AML-193 (cell line): Measurements from ENCODE around the gene UMOD.

Experiments
- DNase-seq, 2 experiments: peaks; one replicate each; lab custom pipeline; 2025; lab: John Stamatoyannopoulos, UW

Gene UMOD

DNA sequence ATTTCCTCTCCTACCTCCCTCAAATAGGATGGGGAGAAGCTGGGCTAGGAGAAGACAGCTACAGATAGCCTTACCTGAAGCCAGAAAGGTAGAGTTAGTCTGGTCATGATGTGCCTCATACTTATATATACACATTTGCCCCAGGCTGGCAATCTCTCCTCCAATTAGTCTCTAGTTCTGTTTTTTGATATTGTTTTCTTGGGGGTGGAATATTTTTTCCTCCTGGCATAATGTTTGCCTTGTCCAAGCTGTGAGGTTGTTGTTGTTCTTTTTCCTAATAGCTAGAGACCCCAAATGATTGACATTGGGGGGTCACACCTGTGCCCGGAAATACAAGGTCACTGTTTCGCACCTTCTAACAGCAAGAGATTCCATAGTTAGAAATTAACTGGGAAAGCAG is at the start of gene UMOD:
UMOD (minus strand) TSS at position 101 of the 400 bp plus-strand sequence. CDS start 1,978 bp downstream, outside the sequence.
- DNase-seq, result no peak

GRCh38 chr16:20401475-20402016 is 49.0 kb upstream of the UMOD start:
- no peak for DNase-seq

- DNase-seq, result no peak
Measured at GRCh38 chr16:20401066-20401465, 48.6 kb upstream of the UMOD start.

DNA sequence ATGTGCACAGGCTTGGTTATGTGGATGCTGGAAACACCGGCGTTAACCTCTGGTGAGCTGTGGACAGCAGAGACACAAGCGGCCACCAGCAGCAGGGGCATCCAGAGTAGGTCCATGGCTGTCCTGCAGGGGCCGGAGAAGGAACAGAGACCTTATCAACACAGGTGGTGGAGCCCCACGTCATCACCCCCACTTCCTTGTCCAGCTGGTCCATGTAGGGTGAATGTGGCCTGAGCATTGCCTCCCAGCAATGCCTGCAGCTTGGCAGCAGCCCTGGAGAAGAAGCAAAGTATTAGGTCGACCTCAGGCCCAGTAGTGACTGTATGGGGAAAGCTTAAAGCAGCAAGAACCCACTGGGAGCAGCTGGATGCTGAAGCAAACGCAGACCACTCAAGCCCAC is 46.7 kb upstream of the UMOD start:
- no peak for DNase-seq

- no peak for DNase-seq
Measured at GRCh38 chr16:20398603-20399002, 46.1 kb upstream of the UMOD start.

DNA sequence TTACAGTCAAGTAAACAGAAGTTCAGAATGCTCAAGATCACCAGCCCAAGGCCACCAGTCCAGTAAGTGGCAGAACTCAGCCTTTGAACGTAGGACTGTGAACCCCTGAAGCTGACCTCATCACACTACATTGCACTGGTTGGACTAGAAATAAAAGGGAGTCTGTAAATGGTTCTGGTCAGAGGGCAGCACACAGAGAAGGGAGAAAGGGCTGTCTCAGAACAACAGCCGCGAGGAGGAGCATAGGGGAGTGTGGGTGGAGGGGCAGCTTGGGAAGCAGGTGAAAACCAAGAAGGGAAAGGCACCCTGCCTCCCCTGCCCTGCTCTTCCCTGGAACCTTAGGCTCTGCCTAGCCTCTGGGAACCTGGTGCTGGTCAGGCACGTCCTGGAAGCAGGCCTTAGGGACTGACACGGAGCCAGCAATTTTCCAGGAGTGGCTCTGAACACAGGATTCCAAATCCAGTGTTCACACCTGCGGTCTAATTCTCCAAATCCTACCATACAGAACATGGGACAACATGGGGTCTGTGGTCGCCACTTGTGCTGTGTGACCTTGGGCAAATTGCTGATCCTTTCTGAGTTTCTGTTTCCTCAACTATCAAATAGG is 45.1 kb upstream of the UMOD start:
- no peak for DNase-seq

GRCh38 chr16:20396846-20397467 is 44.4 kb upstream of the UMOD start:
- DNase-seq, result no peak

GRCh38 chr16:20395946-20396345 is 43.4 kb upstream of the UMOD start:
- DNase-seq, result no peak

DNA sequence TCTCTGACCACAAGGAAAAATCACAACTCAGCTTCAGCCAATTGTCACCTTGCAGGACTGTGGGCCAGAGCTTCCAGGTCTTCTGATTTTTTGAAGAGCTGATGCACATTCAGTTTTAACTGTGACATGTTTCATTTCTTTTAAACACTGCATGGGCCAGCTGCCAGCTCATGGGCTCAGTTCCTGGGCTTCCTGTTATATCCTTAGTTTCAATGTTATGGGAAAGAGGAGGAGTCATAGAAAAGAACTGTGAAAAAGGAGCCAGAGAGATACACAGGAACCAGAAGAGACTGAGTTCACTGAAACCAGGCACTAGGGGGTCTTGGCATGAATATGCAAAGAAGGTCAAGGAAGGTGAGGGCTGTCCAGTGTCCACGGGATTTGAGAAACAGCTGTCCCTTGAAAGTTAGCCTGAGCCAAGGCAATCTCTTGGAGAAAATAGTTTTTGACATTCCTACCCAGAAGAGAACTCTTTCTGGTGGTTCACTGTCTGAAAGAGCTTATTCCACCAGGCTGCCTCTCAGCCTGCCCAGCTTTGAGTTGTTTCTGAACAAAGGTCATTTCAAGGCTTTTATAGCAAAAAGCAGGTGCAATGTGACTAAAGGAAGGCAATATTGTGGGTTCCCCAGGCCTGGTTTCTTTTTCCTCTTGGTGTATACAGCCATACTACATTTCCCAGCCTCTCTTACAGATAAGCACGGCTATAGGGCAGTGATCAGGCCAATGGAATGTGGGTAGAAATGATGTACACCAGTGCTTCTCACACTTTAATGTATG is 41.5 kb upstream of the UMOD start:
- no peak for DNase-seq

DNA sequence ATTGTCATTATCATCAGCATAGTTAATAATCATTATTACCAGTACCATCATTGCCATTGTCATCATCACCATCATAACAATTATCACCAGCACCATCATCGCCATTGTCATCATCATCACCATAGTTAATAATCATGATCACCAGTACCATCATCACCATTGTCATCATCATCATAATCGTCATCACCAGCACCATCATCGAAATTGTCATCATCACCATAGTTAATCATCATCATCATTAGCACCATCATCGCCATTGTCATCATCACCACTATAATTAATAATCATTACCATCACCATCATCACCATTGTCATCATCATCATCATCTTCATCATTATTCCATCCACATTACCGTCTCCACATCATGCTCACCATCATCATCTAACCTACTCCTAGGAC is 38.5 kb upstream of the UMOD start:
- no peak for DNase-seq

DNA sequence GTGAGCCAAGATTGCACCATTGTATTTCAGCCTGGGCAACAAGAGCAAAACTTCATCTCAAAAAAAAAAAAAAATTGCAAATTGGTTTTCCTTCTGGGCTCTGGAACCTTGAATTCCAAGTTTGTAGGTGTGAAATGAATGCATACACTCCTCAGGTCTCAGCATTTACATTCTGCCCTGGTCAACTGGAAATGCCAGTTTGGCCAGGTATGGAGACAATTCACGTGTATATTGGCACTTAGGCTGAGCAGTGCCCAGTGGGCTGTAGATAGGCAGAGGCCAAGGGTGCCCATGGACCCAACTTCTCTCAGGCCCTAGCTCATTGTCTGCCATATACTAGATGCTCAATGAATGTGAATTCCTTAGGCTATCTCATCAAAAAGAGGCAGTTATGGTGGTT is 36.3 kb upstream of the UMOD start:
- no peak for DNase-seq

DNA sequence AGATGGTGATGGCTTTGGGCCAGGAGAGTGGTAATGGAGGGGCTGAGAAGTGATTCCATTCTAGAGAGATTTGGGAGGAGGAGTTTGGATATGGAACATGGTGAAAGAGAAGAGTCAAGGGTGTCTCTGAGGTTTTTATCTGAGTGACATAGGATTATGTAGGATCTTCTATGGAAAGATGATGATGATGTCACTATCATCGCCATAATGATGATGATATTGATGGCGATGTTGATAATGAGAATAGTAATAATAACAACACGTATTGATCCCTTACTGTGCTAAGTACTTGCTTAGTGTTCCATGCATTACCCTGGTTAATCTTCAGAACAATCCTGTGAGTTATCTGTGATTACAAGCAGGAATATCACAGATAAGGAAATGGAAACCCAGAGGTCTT is 35.5 kb upstream of the UMOD start:
- no peak for DNase-seq

- DNase-seq, result peak; percentile 4 to 12
Measured at GRCh38 chr16:20385844-20386832, 33.6 kb upstream of the UMOD start.

DNA sequence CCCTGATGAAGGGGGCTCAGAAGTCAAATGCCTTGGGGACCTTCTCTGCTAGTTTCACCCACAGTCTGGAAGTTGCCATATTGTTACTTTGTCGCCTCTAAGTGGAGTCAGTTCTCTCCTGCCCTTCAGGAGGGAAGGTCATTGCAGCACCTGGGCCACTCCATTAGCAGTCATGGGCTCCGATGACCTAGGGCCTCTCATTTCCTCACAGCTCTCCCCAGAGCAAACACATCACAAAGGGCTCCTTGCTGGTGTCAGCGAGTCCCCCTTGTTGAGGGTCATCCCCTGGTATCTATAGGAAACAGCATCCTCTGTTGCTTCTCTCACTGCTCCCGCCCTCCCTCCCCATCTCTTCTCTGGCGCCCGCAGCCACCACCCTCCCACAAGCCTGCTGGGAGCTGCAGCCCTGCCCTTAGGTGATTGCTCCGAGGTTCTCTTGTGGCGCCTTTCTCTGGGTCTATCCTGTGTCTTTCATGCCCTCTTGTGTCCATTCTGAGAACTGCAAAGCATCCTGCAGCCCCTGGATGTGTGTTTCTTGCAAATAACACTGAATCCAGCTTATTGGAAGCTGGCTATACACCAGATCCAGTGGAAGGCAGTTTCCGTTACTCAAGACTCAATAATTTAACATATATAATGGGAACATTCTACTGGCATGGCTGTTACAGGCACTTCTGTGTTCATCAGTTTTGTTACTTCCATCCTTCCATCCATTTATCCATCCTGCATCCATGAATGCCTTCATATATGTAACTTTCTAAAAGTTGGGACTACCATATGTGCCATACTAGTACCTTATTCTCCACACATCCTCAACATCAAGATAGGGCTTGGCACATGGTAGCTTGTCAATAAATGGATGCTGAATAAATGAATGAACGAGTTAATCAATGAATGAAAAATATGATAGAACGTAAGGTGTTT is 30.9 kb upstream of the UMOD start:
- DNase-seq, result peak; percentile 46 to 48

GRCh38 chr16:20382202-20382948 is 29.9 kb upstream of the UMOD start:
- DNase-seq, result no peak

DNA sequence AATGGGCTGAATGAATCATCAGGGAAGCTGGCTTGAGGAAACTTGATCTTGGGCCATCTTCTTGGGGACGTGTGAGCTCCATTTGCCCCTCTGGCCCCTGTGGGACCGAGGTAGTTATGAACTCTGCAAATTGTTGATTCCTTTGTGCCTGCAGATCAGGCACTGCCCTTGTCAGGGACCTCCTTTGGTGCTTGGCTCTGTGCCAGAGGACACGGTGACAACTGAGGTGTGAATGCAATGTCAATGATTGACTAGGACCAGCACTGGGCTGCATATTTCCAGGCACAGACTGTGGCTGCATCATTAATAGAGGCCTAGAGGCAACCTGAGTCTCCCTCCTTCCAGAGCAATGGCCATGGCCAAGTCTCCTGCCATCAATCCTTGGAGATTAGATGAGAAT is 28.3 kb upstream of the UMOD start:
- no peak for DNase-seq

DNA sequence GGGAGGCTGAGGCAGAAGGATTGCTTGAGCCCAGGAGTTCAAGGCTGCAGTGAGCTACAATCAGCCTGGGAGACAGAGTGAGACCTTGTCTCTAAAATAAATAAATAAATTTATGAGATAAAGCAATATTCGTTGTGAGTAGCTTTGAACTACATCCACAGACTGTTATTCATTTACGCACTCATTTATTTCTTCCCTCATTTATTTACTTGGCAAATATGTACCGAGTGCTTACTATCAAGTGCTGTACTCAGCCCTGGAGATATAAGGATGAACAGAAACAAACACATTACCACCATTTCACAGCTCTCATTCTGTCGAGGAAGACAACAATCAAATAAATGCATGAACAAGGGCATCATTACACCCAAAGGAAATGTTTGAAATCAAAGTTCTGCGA is 24.7 kb upstream of the UMOD start:
- no peak for DNase-seq

DNA sequence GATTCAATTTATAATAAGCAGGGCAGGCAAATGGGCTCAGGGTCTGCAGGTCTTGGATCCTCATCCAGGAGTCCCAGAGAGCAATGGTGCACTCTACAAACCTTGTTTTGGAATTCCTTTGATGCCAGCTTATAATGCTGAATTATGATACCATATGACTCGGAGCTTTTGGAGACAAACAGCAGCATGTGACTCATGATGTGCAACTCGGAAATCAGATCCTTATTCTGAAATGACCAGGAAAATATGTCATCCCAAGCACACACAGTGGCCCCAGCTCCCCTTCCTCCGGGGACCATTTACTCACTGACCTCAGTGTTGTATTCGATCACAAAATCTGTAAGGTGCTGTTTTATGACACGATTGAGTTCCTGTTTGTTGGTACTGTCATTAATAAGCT is 20.2 kb upstream of the UMOD start:
- no peak for DNase-seq

DNA sequence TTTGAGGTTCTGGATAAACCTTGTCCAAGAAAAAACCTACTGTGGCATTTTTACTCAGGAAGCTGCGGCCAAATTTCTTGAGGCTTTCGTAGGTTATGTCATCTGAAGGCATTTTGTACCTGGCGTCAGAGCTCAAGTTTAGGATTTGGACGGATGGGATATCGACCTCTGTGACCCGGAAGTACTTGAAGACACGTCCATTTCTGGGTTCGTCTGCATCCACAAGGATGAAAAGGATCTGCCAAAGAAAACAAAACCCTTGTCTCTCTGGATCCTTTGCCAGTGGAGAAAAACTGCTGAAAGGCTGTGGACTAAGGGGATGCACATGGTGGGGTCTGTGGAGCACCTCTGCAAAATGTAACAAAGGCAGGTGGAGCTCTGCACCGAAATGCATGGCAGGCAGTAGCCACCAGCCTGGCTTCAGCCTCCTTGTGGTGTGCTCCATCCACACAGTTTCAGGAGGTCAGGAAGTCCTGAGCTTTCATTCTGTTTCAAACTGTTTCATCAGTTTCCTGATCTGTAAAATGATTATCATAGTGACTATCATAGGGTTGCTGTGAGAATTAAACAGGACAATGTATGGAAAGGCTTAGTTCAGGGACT is 17.0 kb upstream of the UMOD start:
- DNase-seq, result no peak

DNA sequence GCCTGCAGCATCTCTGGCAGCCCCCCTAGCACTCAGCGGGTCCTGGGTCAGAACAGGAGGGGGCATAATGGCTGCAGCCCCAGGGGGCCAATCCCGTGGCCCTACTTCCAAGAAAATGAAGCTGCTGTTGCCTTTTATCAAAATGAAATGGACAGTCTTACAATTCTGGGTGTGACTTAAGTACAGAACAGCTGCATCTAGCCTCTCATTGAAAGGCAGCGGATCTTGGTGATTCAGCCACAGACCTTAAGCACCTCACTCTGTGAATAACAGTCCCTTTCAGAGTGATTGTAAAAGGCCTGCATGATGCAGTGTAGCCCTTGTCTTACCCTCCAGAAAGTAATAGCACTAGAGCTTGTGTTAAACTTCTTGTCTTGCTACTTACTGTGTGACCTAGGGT is 11.5 kb upstream of the UMOD start:
- no peak for DNase-seq
